Activated CD4-positive, alpha-beta T cell treated with anti-CD3 and anti-CD28 coated beads, Interleukin-2, amount 50 U/mL, for 4 hours (primary cell): Measurements from ENCODE around the gene PCMTD2.
A peak's percentile ranks its signal among the peaks of the same experiment; 100 is the strongest.

Source experiments
- DNase-seq, 2 experiments: peaks; one replicate each; pipeline ENCODE4 v3.0.0-alpha.2; 2020

The PCMTD2 gene

DNA sequence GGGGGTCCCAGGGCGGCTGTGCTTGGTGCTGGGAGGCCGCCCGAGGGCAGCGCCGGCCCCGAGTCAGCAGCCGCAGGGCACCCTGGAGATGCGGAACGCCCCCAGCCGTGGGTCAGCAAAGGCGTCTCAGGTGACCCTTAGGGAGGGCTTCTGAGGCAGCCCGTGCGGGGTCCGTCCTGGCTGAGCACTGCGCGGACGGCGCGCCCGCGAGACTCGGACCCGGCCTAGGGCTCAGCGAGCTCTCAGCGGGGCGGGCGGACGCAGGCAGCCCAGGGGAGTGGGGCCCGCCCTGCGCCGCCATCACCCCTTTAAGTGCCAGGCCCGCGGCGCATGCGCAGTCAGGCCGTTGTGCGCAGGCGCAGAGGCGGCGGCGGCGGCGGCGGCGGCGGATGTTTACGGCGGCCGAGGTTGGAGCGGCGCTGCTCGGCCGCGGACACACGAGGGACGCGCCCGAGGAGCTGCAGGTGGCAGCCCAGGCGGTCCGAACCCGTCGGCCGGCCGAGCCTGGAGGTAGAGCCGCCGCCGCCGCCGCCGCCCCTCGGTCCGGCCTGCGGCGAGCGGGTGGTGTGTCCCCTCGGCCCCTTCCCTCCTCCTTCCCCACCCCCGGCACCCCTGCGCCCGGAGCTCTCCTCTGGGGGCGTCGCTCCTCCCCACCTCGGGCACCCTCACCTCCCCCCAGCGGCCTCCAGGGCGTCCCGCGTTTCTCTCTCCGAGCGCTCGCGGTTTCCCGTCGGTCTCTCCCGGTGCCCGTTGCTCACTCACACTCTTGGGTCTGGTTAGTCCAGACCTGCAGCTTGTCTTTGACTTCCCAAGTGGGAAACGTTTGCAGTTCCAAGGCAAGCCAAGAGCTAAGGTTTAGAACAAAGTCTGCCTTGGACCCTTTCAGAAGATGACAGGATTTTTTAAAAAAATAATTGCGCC lies at the start of gene PCMTD2:
PCMTD2 (plus strand) TSS at position 388 of the 921 bp plus-strand sequence. CDS start 4,218 bp downstream, outside the sequence.
- peak; percentile 73 to 74 for DNase-seq

DNA sequence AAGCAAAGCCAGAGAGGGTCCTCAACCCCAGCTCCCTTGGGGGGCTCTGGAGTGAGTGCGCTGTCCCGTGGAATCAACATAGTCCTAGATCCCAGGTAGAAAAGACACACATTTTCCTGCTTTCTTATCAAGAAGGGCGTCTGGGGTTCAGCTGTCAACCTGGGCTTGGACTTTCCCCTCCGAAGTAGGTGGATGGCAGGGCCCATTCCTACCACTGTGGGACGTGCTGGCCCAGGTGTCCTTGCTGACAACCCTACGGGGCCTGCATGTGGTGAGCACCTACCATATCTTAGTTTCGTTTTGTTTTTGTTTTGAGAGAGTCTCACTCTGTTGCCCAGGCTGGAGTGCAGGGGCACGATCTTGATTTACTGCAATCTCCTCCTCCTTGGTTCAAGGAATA lies 48.9 kb upstream of the PCMTD2 start:
- DNase-seq = no peak

DNA sequence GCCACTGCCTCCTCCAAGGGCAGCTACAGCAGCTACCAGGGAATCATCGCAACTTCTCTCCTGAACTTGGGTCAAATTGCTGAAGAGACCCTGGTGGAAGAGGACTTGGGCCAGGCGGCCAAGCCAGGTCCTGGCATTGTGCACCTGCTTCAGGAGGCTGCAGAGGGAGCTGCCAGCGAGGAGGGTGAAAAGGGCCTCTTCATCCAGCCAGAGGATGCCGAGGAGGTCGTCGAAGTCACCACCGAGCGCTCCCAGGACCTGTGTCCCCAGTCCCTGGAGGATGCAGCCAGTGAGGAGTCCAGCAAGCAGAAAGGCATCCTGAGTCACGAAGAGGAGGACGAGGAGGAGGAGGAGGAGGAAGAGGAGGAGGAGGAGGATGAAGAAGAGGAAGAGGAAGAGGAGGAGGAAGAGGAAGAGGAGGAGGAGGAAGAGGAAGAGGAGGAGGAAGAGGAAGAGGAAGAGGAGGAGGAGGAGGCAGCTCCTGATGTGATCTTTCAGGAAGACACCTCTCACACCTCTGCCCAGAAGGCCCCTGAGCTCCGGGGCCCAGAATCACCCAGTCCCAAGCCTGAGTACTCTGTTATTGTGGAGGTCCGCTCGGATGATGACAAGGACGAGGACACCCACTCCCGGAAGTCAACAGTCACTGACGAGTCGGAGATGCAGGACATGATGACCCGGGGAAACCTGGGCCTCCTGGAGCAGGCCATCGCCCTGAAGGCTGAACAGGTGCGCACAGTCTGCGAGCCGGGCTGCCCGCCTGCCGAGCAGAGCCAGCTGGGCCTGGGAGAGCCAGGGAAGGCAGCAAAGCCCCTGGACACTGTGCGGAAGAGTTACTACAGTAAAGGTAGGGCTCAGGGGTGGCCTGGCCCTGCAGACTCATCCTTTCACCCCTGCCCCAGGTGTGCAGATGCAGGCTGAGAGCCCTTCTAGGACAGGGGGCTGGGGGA lies 47.6 kb upstream of the PCMTD2 start:
- no peak for DNase-seq

DNA sequence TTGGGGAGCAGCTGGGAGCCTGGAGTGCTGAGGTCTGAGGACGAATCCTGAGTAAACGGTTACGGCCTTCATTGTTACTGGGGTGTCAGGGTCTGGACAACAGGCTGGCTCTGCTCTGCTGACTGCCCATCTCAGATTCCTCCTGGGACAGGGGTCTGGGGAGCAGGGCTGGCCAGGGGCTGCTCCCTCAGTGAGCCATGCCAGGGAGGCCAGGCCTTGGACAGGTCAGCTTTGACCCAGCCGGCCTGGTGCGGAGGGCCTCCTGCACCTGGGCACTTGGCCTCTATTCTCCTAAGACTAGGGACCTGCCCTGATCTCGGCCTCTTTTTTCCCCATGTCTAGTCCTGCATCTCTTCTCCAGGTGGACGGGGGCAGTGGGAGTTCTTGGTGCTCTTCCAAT lies 46.4 kb upstream of the PCMTD2 start:
- DNase-seq = no peak

DNA sequence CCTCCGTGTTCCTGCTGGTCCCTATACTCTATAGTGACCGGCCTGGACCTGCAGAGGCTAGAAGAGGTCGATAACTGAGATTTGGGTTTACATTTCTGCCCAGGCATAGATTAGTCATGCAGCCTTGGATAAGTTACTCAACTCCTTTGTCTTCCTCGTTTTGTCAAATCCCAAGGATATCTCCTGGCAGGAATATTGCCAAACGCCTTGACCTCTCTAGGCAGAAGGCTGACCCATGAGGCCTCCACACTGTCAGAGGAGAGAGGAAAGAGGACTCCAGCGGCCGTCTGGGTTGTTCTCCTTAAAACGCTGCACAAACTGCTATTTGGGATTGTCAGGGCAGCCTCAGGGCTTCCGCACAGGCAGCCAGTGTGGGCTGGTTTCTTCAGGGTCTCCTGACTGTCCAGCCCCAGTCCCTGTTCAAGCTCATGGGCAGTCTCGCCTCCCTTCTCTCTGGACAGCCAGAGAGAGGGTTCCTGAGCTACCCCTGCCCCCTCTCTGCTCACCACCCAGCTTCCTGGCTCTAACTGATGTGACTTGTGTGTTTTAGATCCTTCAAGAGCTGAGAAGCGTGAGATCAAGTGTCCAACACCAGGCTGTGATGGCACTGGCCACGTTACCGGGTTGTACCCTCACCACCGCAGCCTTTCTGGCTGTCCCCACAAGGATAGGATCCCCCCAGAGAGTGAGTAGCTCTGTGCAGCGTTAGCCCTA lies 44.7 kb upstream of the PCMTD2 start:
- DNase-seq = no peak

- no peak for DNase-seq
These were observed 43.5 kb upstream of the PCMTD2 start for GRCh38 chr20:64211874-64212658.

- DNase-seq = no peak
These were observed 42.8 kb upstream of the PCMTD2 start for GRCh38 chr20:64212755-64213154.

- DNase-seq = no peak
These were observed 41.4 kb upstream of the PCMTD2 start for GRCh38 chr20:64214113-64214512.

GRCh38 chr20:64214952-64215351 lies 40.6 kb upstream of the PCMTD2 start:
- DNase-seq = no peak

GRCh38 chr20:64216036-64216435 lies 39.5 kb upstream of the PCMTD2 start:
- DNase-seq = no peak

GRCh38 chr20:64216910-64217309 lies 38.6 kb upstream of the PCMTD2 start:
- no peak for DNase-seq

GRCh38 chr20:64217539-64218221 lies 37.9 kb upstream of the PCMTD2 start:
- DNase-seq = no peak

- DNase-seq = no peak
These were observed 36.3 kb upstream of the PCMTD2 start for GRCh38 chr20:64219202-64219601.

DNA sequence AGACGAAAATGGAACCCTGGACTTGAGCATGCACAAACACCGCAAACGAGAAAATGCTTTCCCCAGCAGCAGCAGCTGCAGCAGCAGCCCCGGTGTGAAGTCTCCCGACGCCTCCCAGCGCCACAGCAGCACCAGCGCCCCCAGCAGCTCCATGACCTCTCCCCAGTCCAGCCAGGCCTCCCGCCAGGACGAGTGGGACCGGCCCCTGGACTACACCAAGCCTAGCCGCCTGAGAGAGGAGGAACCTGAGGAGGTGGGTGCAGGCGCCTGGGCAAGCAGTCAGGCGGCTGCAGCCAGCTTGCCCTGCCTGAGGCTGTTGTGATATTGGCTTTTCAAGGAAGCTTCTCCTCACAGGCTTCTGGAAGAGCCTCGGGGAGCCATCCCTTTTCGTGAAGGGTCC lies 35.8 kb upstream of the PCMTD2 start:
- DNase-seq = no peak

- no peak for DNase-seq
These were observed 35.1 kb upstream of the PCMTD2 start for GRCh38 chr20:64220420-64220819.

GRCh38 chr20:64220891-64221527 lies 34.5 kb upstream of the PCMTD2 start:
- DNase-seq = no peak

GRCh38 chr20:64222291-64222735 lies 33.2 kb upstream of the PCMTD2 start:
- DNase-seq = no peak

DNA sequence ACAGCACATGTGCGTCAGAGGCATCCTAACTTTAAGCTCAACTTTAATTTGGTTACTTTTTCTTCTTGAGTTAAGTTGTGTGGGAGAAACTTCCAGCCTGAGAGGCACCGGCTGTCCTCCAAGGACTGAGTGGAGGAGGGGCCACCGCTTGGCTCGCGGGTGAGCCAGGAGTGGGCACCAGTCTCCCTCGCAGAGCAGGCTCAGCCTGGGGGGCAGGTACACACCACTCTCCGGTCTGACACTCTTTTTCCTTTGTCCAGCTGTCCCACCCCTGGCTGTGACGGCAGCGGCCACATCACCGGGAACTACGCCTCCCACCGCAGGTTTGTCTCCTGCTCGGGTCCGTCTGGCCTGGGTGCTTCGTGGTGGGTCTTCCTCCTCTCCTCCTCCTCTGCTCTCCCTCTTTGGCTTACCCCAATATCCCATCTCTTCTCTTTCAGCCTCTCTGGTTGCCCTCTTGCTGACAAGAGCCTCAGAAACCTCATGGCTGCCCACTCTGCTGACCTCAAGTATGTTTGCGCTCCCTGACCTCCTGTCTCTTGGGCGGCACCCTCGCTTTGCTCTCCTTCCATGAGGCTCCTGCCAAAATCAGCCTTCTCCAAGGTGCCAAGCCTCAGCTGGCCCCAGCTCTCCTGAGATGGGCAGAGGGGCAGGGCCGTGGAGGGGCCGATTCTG lies 32.6 kb upstream of the PCMTD2 start:
- no peak for DNase-seq

GRCh38 chr20:64223526-64224067 lies 32.0 kb upstream of the PCMTD2 start:
- no peak for DNase-seq
